HEK293 (cell line): ENCODE measurements around the gene TRAF3IP1.

Source experiments
- CTCF ChIA-PET: fragments of 350-600 bp; formaldehyde crosslinking; extraction: SDS; loops from one replicate; lab custom pipeline; 2021; ENCODE audit warnings: antibody characterized with exemption; lab: Yijun Ruan, JAX
- POLR2A ChIA-PET: fragments of 300-600 bp; formaldehyde crosslinking; extraction: SDS; loops from one replicate; lab custom pipeline; 2020; ENCODE audit warnings: antibody characterized with exemption, inconsistent platforms; lab: Yijun Ruan, JAX
- H3K27ac ChIP-seq: fragments of 200-500 bp; sonication (Bioruptor generic); 2 replicates; pipeline ENCODE4 v1.5.1; 2014; ENCODE audit warnings: low read depth, low read length, control low read depth, inconsistent platforms; ENCODE audit errors: extremely low read depth
- H3K36me3 ChIP-seq, 2 experiments: fragments of 200-500 bp in 1 of 2; sonication (Bioruptor generic) in 1 of 2; 1 replicate in 1 of 2; 2 replicates in 1 of 2; pipeline ENCODE4 v1.5.1; 2014 to 2017; ENCODE audit warnings: inconsistent platforms in 2 of 2, low read length in 2 of 2; ENCODE audit not compliant: control insufficient read depth in 2 of 2, insufficient read depth in 1 of 2
- H3K4me1 ChIP-seq: fragments of 200-500 bp; sonication (Bioruptor generic); 2 replicates; pipeline ENCODE4 v1.5.1; 2014; ENCODE audit warnings: mild to moderate bottlenecking, low read length, inconsistent platforms; ENCODE audit not compliant: control insufficient read depth, insufficient read depth
- H3K4me3 ChIP-seq: 2 replicates; pipeline ENCODE4 v1.5.1; 2011; ENCODE audit warnings: low read depth, mild to moderate bottlenecking, control low read depth, low read length, moderate library complexity
- H3K9me3 ChIP-seq: fragments of 200-500 bp; sonication (Bioruptor generic); 2 replicates; pipeline ENCODE4 v1.5.1; 2014; ENCODE audit warnings: low read depth, low read length, inconsistent platforms; ENCODE audit not compliant: control insufficient read depth, insufficient read depth
- EGR2 ChIP-seq: fragments of 450-650 bp; formaldehyde crosslinking; IDR thresholded peaks from 2 replicates; pipeline ENCODE4 v1.5.1; 2016; ENCODE audit warnings: low read depth, missing biosample characterization, missing genetic modification characterization
- HOXA7 ChIP-seq: sonication (generic); formaldehyde crosslinking; IDR thresholded peaks from 2 replicates; pipeline ENCODE4 v1.8.1; 2022; ENCODE audit warnings: missing genetic modification reagents, borderline replicate concordance
- KLF10 ChIP-seq: fragments of 450-650 bp; IDR thresholded peaks from 2 replicates; pipeline ENCODE4 v1.5.1; 2018; ENCODE audit warnings: missing biosample characterization, mild to moderate bottlenecking, missing genetic modification characterization
- SCRT2 ChIP-seq: fragments of 450-650 bp; formaldehyde crosslinking; IDR thresholded peaks from 2 replicates; pipeline ENCODE4 v1.5.1; 2016; ENCODE audit warnings: missing biosample characterization, missing genetic modification characterization
- SP3 ChIP-seq: fragments of 450-650 bp; formaldehyde crosslinking; IDR thresholded peaks from 2 replicates; pipeline ENCODE4 v1.5.1; 2016; ENCODE audit warnings: missing biosample characterization, missing genetic modification characterization
- TSHZ1 ChIP-seq: fragments of 450-650 bp; formaldehyde crosslinking; IDR thresholded peaks from 2 replicates; pipeline ENCODE4 v1.5.1; 2016; ENCODE audit warnings: missing biosample characterization, missing genetic modification characterization, borderline replicate concordance
- ZBTB21 ChIP-seq: fragments of 450-650 bp; formaldehyde crosslinking; IDR thresholded peaks from 2 replicates; pipeline ENCODE4 v1.5.1; 2017; ENCODE audit warnings: missing biosample characterization, missing genetic modification characterization
- ZBTB6 ChIP-seq: fragments of 450-650 bp; formaldehyde crosslinking; IDR thresholded peaks from 2 replicates; pipeline ENCODE4 v1.5.1; 2017; ENCODE audit warnings: missing biosample characterization, missing genetic modification characterization
- ZBTB8A ChIP-seq: fragments of 450-650 bp; formaldehyde crosslinking; IDR thresholded peaks from 2 replicates; pipeline ENCODE4 v1.5.1; 2016; ENCODE audit warnings: missing biosample characterization, missing genetic modification characterization
- ZFHX2 ChIP-seq: fragments of 450-650 bp; formaldehyde crosslinking; conservative IDR thresholded peaks from 2 replicates; pipeline ENCODE4 v1.5.1; 2016; ENCODE audit warnings: missing biosample characterization, missing genetic modification characterization
- ZNF175 ChIP-seq: fragments of 450-650 bp; formaldehyde crosslinking; IDR thresholded peaks from 2 replicates; pipeline ENCODE4 v1.5.1; 2016; ENCODE audit warnings: missing biosample characterization, missing genetic modification characterization
- ZNF18 ChIP-seq: fragments of 450-650 bp; formaldehyde crosslinking; IDR thresholded peaks from 2 replicates; pipeline ENCODE4 v1.5.1; 2016; ENCODE audit warnings: missing biosample characterization, missing genetic modification characterization
- ZNF366 ChIP-seq: fragments of 450-650 bp; formaldehyde crosslinking; conservative IDR thresholded peaks from 2 replicates; pipeline ENCODE4 v1.5.1; 2016; ENCODE audit warnings: missing biosample characterization, missing genetic modification characterization
- ZNF521 ChIP-seq: fragments of 450-650 bp; formaldehyde crosslinking; IDR thresholded peaks from 2 replicates; pipeline ENCODE4 v1.5.1; 2017; ENCODE audit warnings: missing biosample characterization, mild to moderate bottlenecking, missing genetic modification characterization
- ZNF624 ChIP-seq: fragments of 450-650 bp; formaldehyde crosslinking; IDR thresholded peaks from 2 replicates; pipeline ENCODE4 v1.5.1; 2017; ENCODE audit warnings: missing biosample characterization, missing genetic modification characterization
- ZNF791 ChIP-seq: fragments of 450-650 bp; formaldehyde crosslinking; IDR thresholded peaks from 2 replicates; pipeline ENCODE4 v1.5.1; 2016; ENCODE audit warnings: missing biosample characterization, missing genetic modification characterization
- ZSCAN23 ChIP-seq: fragments of 450-650 bp; formaldehyde crosslinking; IDR thresholded peaks from 2 replicates; pipeline ENCODE4 v1.5.1; 2016; ENCODE audit warnings: missing biosample characterization, missing genetic modification characterization
- TF ChIP-seq, protein P1 (sequence below): fragments of 450-650 bp; formaldehyde crosslinking; IDR thresholded peaks from 2 replicates; pipeline ENCODE4; 2016; ENCODE audit warnings: missing biosample characterization, missing genetic modification characterization
- TF ChIP-seq, protein P2 (sequence below): fragments of 450-650 bp; formaldehyde crosslinking; IDR thresholded peaks from 2 replicates; pipeline ENCODE4 v1.5.1; 2016; ENCODE audit warnings: missing biosample characterization, missing genetic modification characterization

The TRAF3IP1 gene

GRCh38 chr2:238278626-238279323 lies 41.5 kb upstream of the TRAF3IP1 start:
- Histone ChIP-seq H3K4me3 (no peak overlapping the region), H3K9me3 (no peaks in the 10 kb centered on the region), H3K27ac (no peak overlapping the region), H3K4me1 (no peaks in the 10 kb centered on the region), H3K36me3 (peaks cover 0 to 16% of the 10 kb centered on the region in 2 experiments; a peak in 1 of 3 replicates)
- POLR2A ChIA-PET, result no interaction called here
- CTCF ChIA-PET, result interaction anchor here (0.6 to 7.3 kb wide), 6 partner anchors 9 to 648 kb away, joined by 3 to 54 read pairs (median 4); partner anchors contain the start of gene PER2
- no peak for TF ChIP-seq ZFHX2 (tag by site-specific recombination)
- TF ChIP-seq ZNF366 (tag by site-specific recombination), result no peak
- no peak for TF ChIP-seq ZBTB6 (tag by site-specific recombination)
- TF ChIP-seq ZBTB8A (tag by site-specific recombination), result no peak
- TF ChIP-seq KLF10, result no peak
- no peak for TF ChIP-seq SCRT2
- TF ChIP-seq ZNF175 (tag by site-specific recombination), result no peak
- TF ChIP-seq, protein P1, sequence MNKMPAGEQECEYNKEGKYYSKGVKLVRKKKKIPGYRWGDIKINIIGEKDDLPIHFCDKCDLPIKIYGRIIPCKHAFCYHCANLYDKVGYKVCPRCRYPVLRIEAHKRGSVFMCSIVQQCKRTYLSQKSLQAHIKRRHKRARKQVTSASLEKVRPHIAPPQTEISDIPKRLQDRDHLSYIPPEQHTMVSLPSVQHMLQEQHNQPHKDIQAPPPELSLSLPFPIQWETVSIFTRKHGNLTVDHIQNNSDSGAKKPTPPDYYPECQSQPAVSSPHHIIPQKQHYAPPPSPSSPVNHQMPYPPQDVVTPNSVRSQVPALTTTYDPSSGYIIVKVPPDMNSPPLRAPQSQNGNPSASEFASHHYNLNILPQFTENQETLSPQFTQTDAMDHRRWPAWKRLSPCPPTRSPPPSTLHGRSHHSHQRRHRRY (tag by site-specific recombination), result no peak
- TF ChIP-seq HOXA7, result no peak
- TF ChIP-seq ZNF791 (tag by site-specific recombination), result no peak
- TF ChIP-seq, protein P2, sequence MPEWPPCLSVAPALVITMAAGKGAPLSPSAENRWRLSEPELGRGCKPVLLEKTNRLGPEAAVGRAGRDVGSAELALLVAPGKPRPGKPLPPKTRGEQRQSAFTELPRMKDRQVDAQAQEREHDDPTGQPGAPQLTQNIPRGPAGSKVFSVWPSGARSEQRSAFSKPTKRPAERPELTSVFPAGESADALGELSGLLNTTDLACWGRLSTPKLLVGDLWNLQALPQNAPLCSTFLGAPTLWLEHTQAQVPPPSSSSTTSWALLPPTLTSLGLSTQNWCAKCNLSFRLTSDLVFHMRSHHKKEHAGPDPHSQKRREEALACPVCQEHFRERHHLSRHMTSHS (tag by site-specific recombination), result no peak
- no peak for TF ChIP-seq TSHZ1 (tag by site-specific recombination)
- no peak for TF ChIP-seq EGR2 (tag by site-specific recombination)
- no peak for TF ChIP-seq ZNF521 (tag by site-specific recombination)
- TF ChIP-seq ZNF624 (tag by site-specific recombination), result no peak
- no peak for TF ChIP-seq ZNF18 (tag by site-specific recombination)
- no peak for TF ChIP-seq SP3 (tag by site-specific recombination)
- no peak for TF ChIP-seq ZSCAN23 (tag by site-specific recombination)
- TF ChIP-seq ZBTB21 (tag by site-specific recombination), result no peak
